Activated naive CD8-positive, alpha-beta T cell treated with anti-CD3 and anti-CD28 coated beads, Interleukin-2, amount 10 ng/mL, durations not matched to agents 7 days and 5 days (primary cell): ENCODE results near the gene MRPL27. TPM values are rescaled to one million over a fixed set of nuclear protein-coding genes. Genes with fewer than 3 reads are reported as not detected.
A peak's percentile ranks its signal among the peaks of the same experiment; 100 is the strongest.

Source experiments
- ATAC-seq: fragments of 150-1000 bp; cut with Tn5 transposase; one replicate; pipeline ENCODE4 v1.10.0; 2021; ENCODE audit warnings: low read depth, moderate library complexity
- POLR2A ChIA-PET: fragments of 350-600 bp; sonication (Branson Sonifier 250); formaldehyde crosslinking; loops from one replicate; lab custom pipeline; 2021; ENCODE audit warnings: antibody characterized with exemption; lab: Charles Lee
- DNase-seq: peaks from one replicate; pipeline ENCODE4 v3.0.0; 2021
- H3K27ac Mint-ChIP-seq: one replicate; pipeline ENCODE4 v1.8.0; 2022; ENCODE audit warnings: mild to moderate bottlenecking, mixed read lengths
- H3K27me3 Mint-ChIP-seq: one replicate; pipeline ENCODE4 v1.8.0; 2022; ENCODE audit warnings: mild to moderate bottlenecking, moderate library complexity, mixed read lengths
- H3K36me3 Mint-ChIP-seq: one replicate; pipeline ENCODE4 v1.8.0; 2021; ENCODE audit warnings: mild to moderate bottlenecking, mixed read lengths
- H3K4me1 Mint-ChIP-seq: one replicate; pipeline ENCODE4 v1.8.0; 2021; ENCODE audit warnings: mixed read lengths
- H3K4me3 Mint-ChIP-seq: one replicate; pipeline ENCODE4 v1.8.0; 2022; ENCODE audit warnings: mild to moderate bottlenecking, moderate library complexity, mixed read lengths
- H3K9me3 Mint-ChIP-seq: one replicate; pipeline ENCODE4 v1.8.0; 2021; ENCODE audit warnings: mixed read lengths
- total RNA-seq, 2 experiments: library from RNA; stranded (reverse); gene quantifications; one replicate each; pipeline ENCODE4 v1.2.3, GENCODE V29; 2021

The MRPL27 gene
- total RNA-seq, 2 experiments from 2014 or later, result 49.6 to 51.0 TPM

DNA sequence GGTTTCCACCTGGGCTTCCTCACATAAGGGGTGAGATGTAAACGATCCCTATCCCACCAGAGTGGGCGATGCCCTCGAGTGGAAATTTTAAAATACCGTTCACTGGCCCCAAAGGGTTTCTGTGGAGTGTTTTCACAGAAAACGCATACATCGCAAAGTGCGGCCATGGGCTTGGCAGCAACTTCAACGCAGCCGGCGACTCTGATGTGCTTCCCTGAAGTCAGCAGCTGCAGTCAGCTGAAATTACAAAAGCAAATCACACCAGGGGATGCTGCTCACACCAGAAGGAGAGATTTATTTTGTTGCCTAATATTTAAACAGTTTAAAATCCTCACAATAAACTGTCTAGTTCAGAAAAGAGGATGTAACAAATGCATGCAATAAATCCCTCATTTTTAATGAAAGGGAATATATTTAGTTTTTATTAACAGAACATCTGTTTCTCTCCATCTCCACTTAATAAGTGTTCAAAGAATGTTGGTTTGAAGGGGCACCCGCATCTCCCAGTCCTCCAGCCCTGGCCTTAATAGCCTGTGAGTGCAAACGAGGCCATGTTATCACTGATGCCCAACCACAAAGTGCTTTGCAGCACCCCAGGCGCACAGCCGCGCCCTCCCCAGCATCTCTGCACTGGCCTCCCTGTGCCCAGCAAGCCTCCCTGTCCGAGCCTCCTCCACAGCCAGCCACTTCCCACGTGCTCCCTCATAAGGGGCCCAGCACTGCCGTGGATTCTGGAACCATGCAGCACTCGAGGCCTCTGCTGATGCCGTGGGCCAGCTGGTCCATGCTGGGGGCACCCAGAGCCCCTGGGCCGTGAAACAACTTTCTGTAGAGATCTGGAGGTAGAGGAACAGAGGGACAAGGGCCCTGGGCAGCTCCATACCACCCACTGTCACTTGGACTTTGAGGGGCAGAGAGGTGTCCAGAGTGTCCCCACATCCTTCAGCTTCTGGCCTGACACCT is 44.3 kb downstream of the MRPL27 start:
- Mint-ChIP-seq H3K9me3 (no peaks in the 10 kb centered on the region), H3K4me3 (no peak overlapping the region), H3K27me3 (peaks cover 9% of the 10 kb centered on the region), H3K36me3 (no peaks in the 10 kb centered on the region), H3K4me1 (peaks cover 2% of the 10 kb centered on the region), H3K27ac (no peak overlapping the region)
- ATAC-seq (no peak), DNase-seq (no peak)
- POLR2A ChIA-PET, result interaction anchor here (1.1 kb wide), 1 partner anchor 8 kb away, joined by 3 read pairs; no protein-coding TSS in a partner anchor

DNA sequence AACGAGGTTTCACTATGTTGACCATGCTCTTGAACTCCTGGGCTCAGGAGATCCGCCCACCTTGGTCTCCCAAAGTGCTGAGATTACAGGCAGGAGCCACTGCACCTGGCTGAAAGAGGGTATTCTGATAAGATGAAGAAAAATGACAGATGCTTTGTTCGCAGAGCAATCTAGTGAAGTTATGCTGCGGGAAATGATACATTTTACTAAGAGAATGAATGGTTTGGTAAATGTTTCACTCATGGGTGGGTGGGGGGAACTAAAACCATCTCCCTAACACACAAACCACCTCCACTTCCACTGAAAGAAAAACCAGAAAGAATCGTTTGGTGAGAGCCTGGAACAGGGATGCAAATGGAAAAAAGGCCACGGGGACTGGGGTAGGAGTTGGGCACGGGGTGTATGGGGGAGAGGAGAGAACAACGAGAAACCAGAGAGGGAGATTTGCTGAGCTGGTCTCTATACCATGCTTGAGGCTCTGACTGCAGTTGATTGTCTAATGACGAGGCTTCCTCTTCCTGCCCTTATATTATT is 46.1 kb downstream of the MRPL27 start:
- H3K9me3 Mint-ChIP-seq, result no peaks in the 10 kb centered on the region
- POLR2A ChIA-PET, result no interaction called here
- DNase-seq (no peak), ATAC-seq (no peak)
- no peak overlapping the region for H3K27ac Mint-ChIP-seq
- no peak overlapping the region for H3K4me3 Mint-ChIP-seq
- peaks cover under 1% of the 10 kb centered on the region for H3K27me3 Mint-ChIP-seq
- H3K36me3 Mint-ChIP-seq, result no peaks in the 10 kb centered on the region
- no peaks in the 10 kb centered on the region for H3K4me1 Mint-ChIP-seq

DNA sequence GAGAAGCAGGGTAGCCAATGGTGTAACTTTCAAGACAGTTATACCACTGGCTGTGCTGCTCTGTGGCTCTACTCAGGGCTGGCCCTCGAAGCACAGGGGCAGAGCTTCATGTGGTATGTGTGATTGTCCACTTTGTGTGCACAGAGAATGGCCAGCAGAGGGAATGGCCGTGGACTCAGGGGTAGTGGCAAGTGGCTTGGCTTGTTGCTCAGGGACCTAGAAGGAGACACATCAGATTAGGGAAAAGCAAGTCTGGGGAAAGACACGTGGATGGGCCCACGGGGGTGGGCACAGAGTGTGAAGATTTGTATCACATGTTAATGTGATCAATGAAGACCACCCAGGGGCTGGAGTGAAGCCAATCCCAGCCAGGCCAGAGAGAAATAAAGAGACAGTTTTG is 47.1 kb downstream of the MRPL27 start:
- POLR2A ChIA-PET, result no interaction called here
- DNase-seq, result no peak
- Mint-ChIP-seq H3K9me3 (no peaks in the 10 kb centered on the region), H3K27ac (no peak overlapping the region), H3K4me3 (no peak overlapping the region), H3K36me3 (no peaks in the 10 kb centered on the region), H3K27me3 (no peaks in the 10 kb centered on the region), H3K4me1 (no peaks in the 10 kb centered on the region)
- no peak for ATAC-seq

DNA sequence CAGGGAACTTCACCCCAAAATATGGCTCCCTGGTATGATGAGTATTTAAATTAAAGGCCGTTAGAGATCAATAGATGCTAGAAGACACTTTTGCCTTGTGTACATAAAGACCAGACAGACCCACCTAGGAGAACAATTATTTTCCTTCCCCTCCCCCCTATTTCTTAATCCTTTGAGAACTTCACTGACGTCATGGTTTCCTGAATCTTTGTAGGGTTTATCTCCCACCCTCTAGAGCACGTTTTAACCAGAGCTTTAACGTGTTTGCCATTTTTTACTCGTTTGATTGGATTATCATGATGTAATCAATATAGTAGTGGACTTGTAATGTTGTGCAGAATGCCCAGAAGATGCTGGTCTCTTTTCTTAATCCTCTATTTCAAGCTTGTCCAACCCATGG is 49.9 kb downstream of the MRPL27 start:
- POLR2A ChIA-PET, result no interaction called here
- peaks cover 5% of the 10 kb centered on the region for H3K27me3 Mint-ChIP-seq

DNA sequence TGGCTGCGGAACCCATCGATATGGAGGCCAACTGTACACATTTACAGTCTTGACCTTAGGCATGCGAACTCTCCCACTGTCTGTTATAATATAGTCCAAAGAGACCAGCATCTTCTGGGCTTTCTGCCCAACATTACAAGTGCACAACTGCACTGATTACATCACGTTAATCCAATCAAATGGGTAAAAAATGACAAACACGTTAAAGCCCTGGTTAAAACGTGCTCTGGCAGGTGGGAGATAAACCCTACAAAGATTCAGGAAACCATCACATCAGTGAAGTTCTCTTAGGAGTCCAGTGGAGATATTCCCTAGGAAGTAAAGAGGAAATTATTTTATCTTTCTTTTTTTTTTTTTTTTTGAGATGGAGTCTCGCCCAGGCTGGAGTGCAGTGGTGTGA is 50.7 kb downstream of the MRPL27 start:
- H3K9me3 Mint-ChIP-seq, result no peaks in the 10 kb centered on the region
- H3K27ac Mint-ChIP-seq, result no peak overlapping the region
- H3K4me1 Mint-ChIP-seq, result no peaks in the 10 kb centered on the region
- POLR2A ChIA-PET, result no interaction called here
- peaks cover 5% of the 10 kb centered on the region for H3K27me3 Mint-ChIP-seq
- ATAC-seq (no peak), DNase-seq (no peak)
- H3K4me3 Mint-ChIP-seq, result no peak overlapping the region
- no peaks in the 10 kb centered on the region for H3K36me3 Mint-ChIP-seq

More for the DNA sequence above, 49.9 kb downstream of the MRPL27 start:
- H3K27ac Mint-ChIP-seq, result no peak overlapping the region
- H3K9me3 Mint-ChIP-seq, result no peaks in the 10 kb centered on the region
- no peaks in the 10 kb centered on the region for H3K4me1 Mint-ChIP-seq
- no peak for ATAC-seq
- DNase-seq, result no peak
- H3K4me3 Mint-ChIP-seq, result no peak overlapping the region
- no peaks in the 10 kb centered on the region for H3K36me3 Mint-ChIP-seq

DNA sequence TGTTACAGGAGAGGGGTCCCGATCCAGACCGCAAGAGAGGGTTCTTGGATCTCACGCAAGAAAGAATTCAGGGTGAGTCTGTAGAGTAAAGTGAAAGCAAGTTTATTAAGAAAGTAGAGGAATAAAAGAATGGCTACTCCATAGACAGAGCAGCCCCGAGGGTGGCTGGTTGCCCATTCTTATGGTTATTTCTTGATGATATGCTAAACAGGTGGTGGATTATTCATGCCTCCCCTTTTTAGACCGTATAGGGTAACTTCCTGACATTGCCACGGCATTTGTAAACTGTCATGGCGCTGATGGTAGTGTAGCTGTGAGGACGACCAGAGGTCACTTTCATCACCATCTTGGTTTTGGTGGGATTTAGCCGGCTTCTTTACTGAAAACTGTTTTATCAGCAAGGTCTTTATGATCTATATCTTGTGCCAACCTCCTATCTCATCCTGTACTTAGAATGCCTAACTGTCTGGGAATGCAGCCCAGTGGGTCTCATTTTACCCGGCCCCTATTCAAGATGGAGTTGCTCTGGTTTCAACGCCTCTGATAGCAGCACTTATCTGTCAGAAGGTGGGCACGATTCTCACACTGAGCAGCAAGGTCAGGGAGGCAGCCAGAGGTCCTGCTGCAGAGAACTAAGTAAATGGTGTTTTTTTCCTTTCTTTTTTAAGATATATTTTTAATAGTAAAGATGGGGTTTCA is 53.5 kb downstream of the MRPL27 start:
- peak overlapping the region; percentile 44 for H3K27ac Mint-ChIP-seq
- H3K4me1 Mint-ChIP-seq, result no peaks in the 10 kb centered on the region
- no peaks in the 10 kb centered on the region for H3K9me3 Mint-ChIP-seq
- DNase-seq (no peak), ATAC-seq (no peak)
- POLR2A ChIA-PET, result no interaction called here
- no peak overlapping the region for H3K4me3 Mint-ChIP-seq
- peaks cover 9% of the 10 kb centered on the region for H3K27me3 Mint-ChIP-seq
- no peaks in the 10 kb centered on the region for H3K36me3 Mint-ChIP-seq

DNA sequence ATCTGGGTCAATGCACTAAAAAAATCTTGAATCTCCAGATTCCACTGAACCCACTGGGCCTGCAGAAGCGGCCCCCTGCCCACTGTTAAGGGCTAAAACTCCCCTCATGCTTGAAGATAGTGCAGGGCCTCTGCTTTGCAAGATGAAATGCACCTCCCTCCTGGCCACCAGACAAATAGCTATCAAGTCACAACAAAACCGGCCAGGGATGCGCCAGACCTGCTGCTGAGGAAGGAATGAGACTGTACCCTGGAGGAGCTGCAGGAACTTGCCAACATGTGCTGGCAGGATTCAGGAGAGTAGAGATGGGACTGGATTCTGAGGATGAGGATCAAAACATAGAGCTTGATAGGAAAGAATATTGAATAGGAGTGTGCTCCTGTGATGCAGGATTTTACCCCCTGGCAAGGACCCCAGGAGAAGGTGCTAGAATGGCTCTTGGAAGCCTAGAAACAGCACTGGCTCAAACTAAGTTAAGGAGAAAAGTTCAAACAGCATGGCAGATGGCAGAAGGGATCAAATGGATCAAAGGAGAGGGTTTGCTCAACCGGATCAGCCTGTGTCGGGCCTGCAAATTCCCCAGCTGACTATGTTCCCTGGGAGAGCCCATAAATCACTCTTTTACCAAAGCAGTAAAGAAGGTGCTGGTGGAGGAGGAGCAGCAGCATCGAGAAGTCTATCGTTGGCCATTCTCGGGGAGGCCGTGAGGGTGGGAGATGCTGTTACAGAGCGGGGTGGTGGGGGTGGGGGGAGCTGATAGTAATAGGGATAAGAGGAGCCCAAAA is 54.3 kb downstream of the MRPL27 start:
- Mint-ChIP-seq H3K4me3 (no peak overlapping the region), H3K27me3 (peaks cover 16% of the 10 kb centered on the region), H3K4me1 (no peaks in the 10 kb centered on the region), H3K27ac (no peak overlapping the region), H3K9me3 (no peaks in the 10 kb centered on the region), H3K36me3 (no peaks in the 10 kb centered on the region)
- DNase-seq, result no peak
- ATAC-seq, result no peak
- POLR2A ChIA-PET, result no interaction called here

Other genes starting within 250 kb of the MRPL27 start
- gene SAMD14, start 243.0 kb downstream of the MRPL27 start, total RNA-seq, result under 1 TPM; 0.11 to 0.19 TPM
- gene PPP1R9B, start 222.5 kb downstream of the MRPL27 start, total RNA-seq, result 100 to 1,000 TPM; 114 to 116 TPM
- gene SGCA, start 207.2 kb downstream of the MRPL27 start, total RNA-seq, result not detected
- under 1 TPM; 0.78 to 0.96 TPM for gene COL1A1, start 171.6 kb downstream of the MRPL27 start, total RNA-seq
- gene TMEM92, start 98.7 kb downstream of the MRPL27 start, total RNA-seq, result not detected
- gene XYLT2, start 27.1 kb downstream of the MRPL27 start, total RNA-seq, result 10 to 100 TPM; 29.0 to 31.9 TPM
- 10 to 100 TPM; 27.3 to 28.8 TPM for gene EME1, start within 50 bp of the MRPL27 start, total RNA-seq
- 10 to 100 TPM; 45.0 to 47.1 TPM for gene LRRC59, start 24.3 kb upstream of the MRPL27 start, total RNA-seq
- 10 to 100 TPM; 42.1 to 45.0 TPM for gene ACSF2, start 53.0 kb upstream of the MRPL27 start, total RNA-seq
- gene CHAD, start 95.7 kb upstream of the MRPL27 start, total RNA-seq, result not detected
- 10 to 100 TPM; 42.7 to 43.5 TPM for gene RSAD1, start 105.7 kb upstream of the MRPL27 start, total RNA-seq
- gene MYCBPAP, start 135.3 kb upstream of the MRPL27 start, total RNA-seq, result 1 to 10 TPM; 4.0 to 4.4 TPM
- gene EPN3, start 159.6 kb upstream of the MRPL27 start, total RNA-seq, result not detected
- 10 to 100 TPM; 31.3 to 33.1 TPM for gene SPATA20, start 174.0 kb upstream of the MRPL27 start, total RNA-seq
- under 1 TPM in 1 of 2 experiments, not detected in 1; 0.11 TPM for gene CACNA1G, start 187.5 kb upstream of the MRPL27 start, total RNA-seq